Tibial artery (tissue), 4 donors: Measurements from ENCODE around the gene ATG16L2.

ENCODE experiments used
- DNase-seq, 2 donors: peaks; one replicate each; pipeline ENCODE4 v3.0.0-alpha.2; 2019
- H3K27ac ChIP-seq, 2 donors: fragments of 200-600 bp; sonication (generic) in 1 of 2; 1 replicate in 1 of 2; 2 replicates in 1 of 2; pipeline ENCODE4 v1.5.1; 2018 to 2019; ENCODE audit warnings: mild to moderate bottlenecking in 1 of 2
- H3K27me3 ChIP-seq, 2 donors: fragments of 200-600 bp; sonication (generic) in 1 of 2; one replicate each; pipeline versions ENCODE4 v1.5.1 to v1.6.0; 2016 to 2019
- H3K36me3 ChIP-seq, 3 donors: fragments of 200-600 bp; sonication (generic) in 2 of 3; one replicate each; pipeline ENCODE4 v1.5.1; 2016 to 2019; ENCODE audit warnings: mild to moderate bottlenecking in 2 of 3
- H3K4me1 ChIP-seq, 4 donors: fragments of 200-600 bp; sonication (generic) in 2 of 4; 1 replicate in 3 of 4; 2 replicates in 1 of 4; pipeline ENCODE4 v1.5.1; 2016 to 2019
- H3K4me3 ChIP-seq, 2 donors: fragments of 200-600 bp; sonication (generic) in 1 of 2; 1 replicate in 1 of 2; 2 replicates in 1 of 2; pipeline ENCODE4 v1.5.1; 2018 to 2019; ENCODE audit warnings: mild to moderate bottlenecking in 2 of 2
- H3K9me3 ChIP-seq, 3 donors: fragments of 200-600 bp; sonication (generic) in 1 of 3; one replicate each; pipeline ENCODE4 v1.5.1; 2016 to 2019
- CTCF ChIP-seq, 2 experiments: fragments of 200-600 bp in 1 of 2; fragments of 450-650 bp in 1 of 2; IDR thresholded peaks; one replicate each; pipeline ENCODE4 v1.5.1; 2017 to 2019; ENCODE audit warnings: antibody characterized with exemption in 2 of 2, mild to moderate bottlenecking in 1 of 2, moderate library complexity in 1 of 2
- intact Hi-C: fragments of 100-400 bp; cut with DNase I; formaldehyde crosslinking; loops from one replicate; pipeline ENCODE4 v1.15.0; 2023; ENCODE audit warnings: low total_unique reads

Gene ATG16L2

DNA sequence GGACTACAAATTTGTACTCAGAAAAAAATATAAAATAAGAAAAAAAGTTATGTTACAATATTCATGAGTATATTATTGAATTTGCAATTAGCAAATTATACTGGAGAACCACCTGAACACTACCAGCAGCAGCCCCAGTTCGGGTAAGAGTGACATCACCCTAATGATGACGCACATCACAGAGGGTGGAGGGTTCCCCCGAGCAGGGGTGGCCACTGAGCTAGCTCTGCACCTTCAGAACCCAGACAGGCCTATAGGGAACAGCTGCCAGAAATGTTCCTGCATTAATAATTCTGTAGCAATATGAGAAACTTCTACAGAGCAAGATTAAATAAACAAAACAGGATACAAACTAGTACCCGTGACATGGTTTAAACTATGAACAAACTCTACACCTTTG lies 44.5 kb upstream of the ATG16L2 start:
- peaks cover 0 to 19% (median 3%) of the 10 kb centered on the region in 4 donors for H3K4me1 ChIP-seq
- no peaks in the 10 kb centered on the region for H3K9me3 ChIP-seq
- H3K36me3 ChIP-seq = peaks cover 0 to 13% (median 0%) of the 10 kb centered on the region in 3 donors
- TF ChIP-seq CTCF (IDR thresholded peaks at IDR 0.05) = no peak
- DNase-seq = no peak
- no peaks in the 10 kb centered on the region for H3K27me3 ChIP-seq
- no peak overlapping the region for H3K4me3 ChIP-seq
- intact Hi-C loops = no loop called here
- H3K27ac ChIP-seq = no peak overlapping the region

- Histone ChIP-seq H3K27ac (no peak overlapping the region), H3K27me3 (no peaks in the 10 kb centered on the region), H3K4me1 (peaks cover 0 to 25% (median 3%) of the 10 kb centered on the region in 4 donors), H3K36me3 (peaks cover 0 to 13% (median 0%) of the 10 kb centered on the region in 3 donors), H3K9me3 (no peaks in the 10 kb centered on the region), H3K4me3 (no peak overlapping the region)
- intact Hi-C loops = no loop called here
- no peak for TF ChIP-seq CTCF (IDR thresholded peaks at IDR 0.05)
- no peak for DNase-seq
Observed at GRCh38 chr11:72770799-72771198, 43.4 kb upstream of the ATG16L2 start.

- Histone ChIP-seq H3K27me3 (no peaks in the 10 kb centered on the region), H3K4me3 (no peak overlapping the region), H3K9me3 (no peaks in the 10 kb centered on the region), H3K27ac (no peak overlapping the region), H3K4me1 (peaks cover 0 to 25% (median 3%) of the 10 kb centered on the region in 4 donors), H3K36me3 (peaks cover 0 to 16% (median 0%) of the 10 kb centered on the region in 3 donors)
- no peak for TF ChIP-seq CTCF (IDR thresholded peaks at IDR 0.05)
- DNase-seq = no peak
- intact Hi-C loops = no loop called here
Observed at GRCh38 chr11:72771507-72771906, 42.7 kb upstream of the ATG16L2 start.

DNA sequence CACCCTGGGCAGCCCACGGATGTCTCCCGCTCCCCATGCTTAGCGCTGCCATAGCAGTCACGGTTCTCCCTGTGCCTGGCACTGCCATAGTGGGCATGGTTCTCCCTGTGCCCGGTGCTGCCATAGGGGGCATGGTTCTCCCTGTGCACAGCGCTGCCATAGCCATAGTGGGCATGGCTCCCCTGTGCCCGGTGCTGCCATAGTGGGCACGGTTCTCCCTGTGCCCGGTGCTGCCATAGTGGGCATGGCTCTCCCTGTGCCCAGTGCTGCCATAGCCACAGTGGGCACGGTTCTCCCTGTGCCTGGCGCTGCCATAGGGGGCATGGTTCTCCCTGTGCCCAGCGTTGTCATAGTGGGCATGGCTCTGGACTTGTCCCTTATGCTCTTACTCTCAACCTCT lies 42.2 kb upstream of the ATG16L2 start:
- Histone ChIP-seq H3K27me3 (no peaks in the 10 kb centered on the region), H3K4me1 (peaks cover 0 to 30% (median 6%) of the 10 kb centered on the region in 4 donors), H3K27ac (no peak overlapping the region), H3K9me3 (no peaks in the 10 kb centered on the region), H3K36me3 (peaks cover 0 to 16% (median 0%) of the 10 kb centered on the region in 3 donors), H3K4me3 (no peak overlapping the region)
- no peak for TF ChIP-seq CTCF (IDR thresholded peaks at IDR 0.05)
- no peak for DNase-seq
- intact Hi-C loops = no loop called here

- intact Hi-C loops = no loop called here
- no peaks in the 10 kb centered on the region for H3K27me3 ChIP-seq
- no peak overlapping the region for H3K27ac ChIP-seq
- no peak for TF ChIP-seq CTCF (IDR thresholded peaks at IDR 0.05)
- H3K36me3 ChIP-seq = peaks cover 0 to 16% (median 0%) of the 10 kb centered on the region in 3 donors
- H3K4me3 ChIP-seq = no peak overlapping the region
- H3K4me1 ChIP-seq = peaks cover 0 to 42% (median 12%) of the 10 kb centered on the region in 4 donors
- DNase-seq = peak in 1 of 2 donors; percentile 47
- H3K9me3 ChIP-seq = no peaks in the 10 kb centered on the region
Observed at GRCh38 chr11:72773291-72773690, 40.9 kb upstream of the ATG16L2 start.

DNA sequence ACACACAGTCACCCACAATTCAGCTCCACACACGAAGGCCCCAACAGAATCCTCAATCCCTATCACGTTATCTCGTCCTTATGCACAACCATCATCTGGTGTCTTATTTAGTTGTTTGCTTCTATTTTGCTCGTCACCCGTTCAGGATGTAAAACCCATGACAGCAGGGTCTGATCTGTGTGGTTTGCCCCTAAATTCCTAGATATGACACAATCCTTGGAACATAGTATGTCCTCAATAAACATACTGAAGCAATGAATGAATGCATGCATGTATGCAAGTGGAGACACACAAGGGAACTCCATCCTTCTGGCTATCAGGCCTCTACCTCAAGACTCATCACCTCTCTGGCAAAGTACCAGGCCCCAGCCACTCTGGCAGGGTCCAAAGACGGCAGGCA lies 40.5 kb upstream of the ATG16L2 start:
- no peak for TF ChIP-seq CTCF (IDR thresholded peaks at IDR 0.05)
- Histone ChIP-seq H3K9me3 (no peaks in the 10 kb centered on the region), H3K4me3 (no peak overlapping the region), H3K27me3 (no peaks in the 10 kb centered on the region), H3K4me1 (peaks cover 0 to 45% (median 14%) of the 10 kb centered on the region in 4 donors), H3K36me3 (peaks cover 0 to 16% (median 0%) of the 10 kb centered on the region in 3 donors), H3K27ac (no peak overlapping the region)
- no peak for DNase-seq
- intact Hi-C loops = no loop called here
